SU-DHL-6 (cell line): Measurements from ENCODE around the gene OS9.

Experiments used
- H2AFZ ChIP-seq: fragments of 200-600 bp; sonication (generic); 2 replicates; pipeline ENCODE4 v1.6.1; 2014; ENCODE audit warnings: low read depth, mild to moderate bottlenecking, moderate library complexity, mixed read lengths, antibody characterized with exemption, low read length; ENCODE audit not compliant: severe bottlenecking
- H3F3A ChIP-seq: fragments of 200-600 bp; shearing (Covaris generic); 2 replicates; pipeline ENCODE4 v1.6.0; 2016; ENCODE audit warnings: antibody characterized with exemption, mild to moderate bottlenecking; ENCODE audit not compliant: insufficient read depth
- H3K27ac ChIP-seq: fragments of 200-600 bp; sonication (generic); 2 replicates; pipeline ENCODE4 v1.5.1; 2016; ENCODE audit warnings: low read depth, mild to moderate bottlenecking, low read length, moderate library complexity, mixed read lengths
- H3K27me3 ChIP-seq: fragments of 200-600 bp; sonication (generic), shearing (Covaris generic); 2 replicates; pipeline ENCODE4 v1.6.0; 2014; ENCODE audit warnings: mild to moderate bottlenecking, low read length
- H3K36me3 ChIP-seq: fragments of 200-600 bp; sonication (generic); 2 replicates; pipeline ENCODE4 v1.6.1; 2014; ENCODE audit warnings: mild to moderate bottlenecking, low read length, mixed read lengths
- H3K4me2 ChIP-seq: fragments of 300-600, 200-600 bp; shearing (Covaris generic), sonication (generic); 2 replicates; pipeline ENCODE4 v1.6.0; 2014; ENCODE audit warnings: low read length, low read depth, mild to moderate bottlenecking; ENCODE audit not compliant: poor library complexity, severe bottlenecking
- H3K4me3 ChIP-seq: fragments of 200-600 bp; sonication (generic); 2 replicates; pipeline ENCODE4 v1.5.1; 2014; ENCODE audit warnings: antibody characterized with exemption, low read length, mild to moderate bottlenecking, mixed read lengths; ENCODE audit not compliant: insufficient read depth, poor library complexity, severe bottlenecking
- H3K79me2 ChIP-seq: fragments of 200-600 bp; sonication (generic); 2 replicates; pipeline ENCODE4 v1.6.1; 2014; ENCODE audit warnings: mild to moderate bottlenecking, low read length, moderate library complexity; ENCODE audit not compliant: insufficient read depth
- H3K9ac ChIP-seq: fragments of 200-600 bp; sonication (generic); 2 replicates; pipeline ENCODE4 v1.7.0; 2014; ENCODE audit warnings: mild to moderate bottlenecking, low read length
- H3K9me2 ChIP-seq: fragments of 200-600 bp; sonication (generic); replicated peaks from 2 replicates; pipeline ENCODE4 v1.6.1; 2014; ENCODE audit warnings: low read length; ENCODE audit not compliant: insufficient read depth
- H3K9me3 ChIP-seq: fragments of 200-600 bp; sonication (generic); 2 replicates; pipeline ENCODE4 v1.6.1; 2014; ENCODE audit warnings: low read length, mixed read lengths; ENCODE audit not compliant: insufficient read depth
- H4K20me1 ChIP-seq: fragments of 200-600 bp; sonication (generic); 2 replicates; pipeline ENCODE4 v1.6.1; 2014; ENCODE audit warnings: low read depth, mild to moderate bottlenecking, antibody characterized with exemption, low read length, moderate library complexity, mixed read lengths
- EZH2phosphoT487 ChIP-seq: fragments of 200-600 bp; sonication (generic), shearing (Covaris generic); conservative IDR thresholded peaks from 2 replicates; pipeline ENCODE4 v1.6.1; 2018; ENCODE audit warnings: mild to moderate bottlenecking, antibody characterized with exemption, low read length, moderate library complexity, mixed read lengths
- TF ChIP-seq, protein P1 (sequence below): fragments of 200-600 bp; sonication (generic); IDR thresholded peaks from one replicate; pipeline ENCODE4 v1.5.1; 2017; ENCODE audit warnings: antibody characterized with exemption, mild to moderate bottlenecking, low read length, moderate library complexity; ENCODE audit not compliant: insufficient read depth, poor library complexity, severe bottlenecking

OS9 gene

DNA sequence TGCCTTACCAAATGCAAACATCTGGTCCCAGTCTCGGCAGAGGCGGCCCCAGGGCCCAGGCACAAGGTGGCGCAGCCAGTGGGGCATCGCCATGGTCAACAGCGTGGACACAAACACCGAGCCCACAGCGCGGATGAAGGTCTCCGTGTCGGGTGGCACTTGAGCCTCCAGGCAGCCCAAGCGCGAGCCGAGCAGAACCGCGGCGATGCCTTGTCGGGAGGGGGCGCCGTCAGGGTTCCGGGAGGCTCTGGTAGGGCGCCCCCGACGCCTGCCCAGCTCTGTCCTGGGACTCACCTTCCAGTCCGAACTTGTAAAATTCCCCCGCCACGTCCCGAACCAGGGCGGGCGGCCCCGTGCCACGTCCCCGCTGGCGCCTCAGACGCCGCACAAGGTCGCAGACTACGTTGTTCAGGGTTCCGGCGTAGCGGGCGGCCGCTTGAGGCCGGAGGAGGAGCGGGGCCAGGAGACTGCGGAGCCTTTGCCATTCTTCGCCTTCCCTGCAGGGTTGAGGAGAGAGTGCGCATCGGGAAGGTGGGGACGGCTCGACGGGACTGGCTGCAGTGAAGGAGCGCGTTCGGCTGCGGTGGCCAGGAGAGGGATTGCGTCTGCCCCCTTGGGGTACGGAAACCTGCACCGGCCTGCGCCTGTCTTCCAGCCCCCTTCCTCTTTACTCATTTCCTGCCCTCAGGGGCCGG lies 71.2 kb downstream of the OS9 start:
- H4K20me1 ChIP-seq = peaks cover 4% of the 10 kb centered on the region
- H3K9me3 ChIP-seq = no peaks in the 10 kb centered on the region
- no peaks in the 10 kb centered on the region for H3K79me2 ChIP-seq
- H3K36me3 ChIP-seq = no peaks in the 10 kb centered on the region
- H3K27ac ChIP-seq = no peak overlapping the region
- H3K4me3 ChIP-seq = peak overlapping the region; percentile 36
- TF ChIP-seq, protein P1, sequence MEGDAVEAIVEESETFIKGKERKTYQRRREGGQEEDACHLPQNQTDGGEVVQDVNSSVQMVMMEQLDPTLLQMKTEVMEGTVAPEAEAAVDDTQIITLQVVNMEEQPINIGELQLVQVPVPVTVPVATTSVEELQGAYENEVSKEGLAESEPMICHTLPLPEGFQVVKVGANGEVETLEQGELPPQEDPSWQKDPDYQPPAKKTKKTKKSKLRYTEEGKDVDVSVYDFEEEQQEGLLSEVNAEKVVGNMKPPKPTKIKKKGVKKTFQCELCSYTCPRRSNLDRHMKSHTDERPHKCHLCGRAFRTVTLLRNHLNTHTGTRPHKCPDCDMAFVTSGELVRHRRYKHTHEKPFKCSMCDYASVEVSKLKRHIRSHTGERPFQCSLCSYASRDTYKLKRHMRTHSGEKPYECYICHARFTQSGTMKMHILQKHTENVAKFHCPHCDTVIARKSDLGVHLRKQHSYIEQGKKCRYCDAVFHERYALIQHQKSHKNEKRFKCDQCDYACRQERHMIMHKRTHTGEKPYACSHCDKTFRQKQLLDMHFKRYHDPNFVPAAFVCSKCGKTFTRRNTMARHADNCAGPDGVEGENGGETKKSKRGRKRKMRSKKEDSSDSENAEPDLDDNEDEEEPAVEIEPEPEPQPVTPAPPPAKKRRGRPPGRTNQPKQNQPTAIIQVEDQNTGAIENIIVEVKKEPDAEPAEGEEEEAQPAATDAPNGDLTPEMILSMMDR = peak; percentile 41
- 0 out of 2 replicates have a peak, but pooled peaks have one; percentile 45 for TF ChIP-seq EZH2phosphoT487
- H3F3A ChIP-seq = no peaks in the 10 kb centered on the region
- peak overlapping the region; percentile 52 for H3K4me2 ChIP-seq
- no peaks in the 10 kb centered on the region for H3K9me2 ChIP-seq
- peak overlapping the region; percentile 76 for H2AFZ ChIP-seq
- peak overlapping the region; percentile 36 for H3K9ac ChIP-seq
- no peaks in the 10 kb centered on the region for H3K27me3 ChIP-seq

DNA sequence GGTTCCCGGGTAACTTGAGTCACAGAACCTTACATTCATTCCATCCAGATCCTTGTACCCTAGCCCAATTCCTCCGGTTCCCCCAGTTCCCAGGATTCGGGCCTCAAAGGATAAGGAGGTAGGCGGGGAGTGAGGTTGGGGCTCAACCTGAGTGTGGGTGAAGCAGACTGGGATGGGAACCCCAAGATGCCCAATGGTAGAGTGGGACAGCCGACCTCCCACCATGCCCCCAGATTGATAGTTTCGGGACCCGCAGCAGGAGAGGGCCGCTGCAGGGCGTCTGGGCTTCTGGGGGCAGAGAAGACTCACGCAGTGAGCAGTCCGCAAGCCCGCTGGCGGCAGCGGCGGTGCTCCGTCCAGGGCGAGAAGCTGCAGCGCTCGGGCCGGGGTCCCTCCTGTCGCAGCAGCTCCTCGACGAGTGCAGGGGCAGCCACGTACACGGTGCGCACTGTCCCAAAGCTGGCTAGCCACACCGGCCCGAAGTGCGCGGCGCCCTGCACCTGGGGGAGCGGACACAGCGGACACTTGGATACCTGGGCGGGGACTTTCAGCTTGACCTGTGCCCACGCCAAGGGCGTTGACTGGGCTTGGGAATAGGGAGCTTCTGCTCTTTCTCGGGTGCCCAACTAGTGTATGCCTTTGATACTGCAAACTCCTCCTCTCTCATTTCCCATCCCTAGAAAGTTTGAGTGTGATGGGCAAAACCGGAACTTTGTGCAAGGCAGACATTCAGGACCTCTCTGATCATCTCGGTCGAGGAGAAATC lies 71.9 kb downstream of the OS9 start:
- Histone ChIP-seq H2AFZ (no peak overlapping the region), H3F3A (no peaks in the 10 kb centered on the region), H3K9me2 (no peaks in the 10 kb centered on the region), H3K9me3 (no peaks in the 10 kb centered on the region), H3K4me3 (no peak overlapping the region), H3K9ac (peak overlapping the region; percentile 36; the same call in 1 of the 2 replicates), H3K27me3 (no peaks in the 10 kb centered on the region), H3K79me2 (no peaks in the 10 kb centered on the region), H4K20me1 (no peaks in the 10 kb centered on the region), H3K4me2 (peak overlapping the region; percentile 52), H3K36me3 (no peaks in the 10 kb centered on the region), H3K27ac (no peak overlapping the region)
- no peak for TF ChIP-seq EZH2phosphoT487
- TF ChIP-seq, protein P1 = no peak

GRCh38 chr12:57766464-57767304 lies 72.8 kb downstream of the OS9 start, which contains the start of gene CYP27B1:
CYP27B1 (minus strand) TSS chr12:57767078; CDS start chr12:57767041, 37 bp downstream.
- Histone ChIP-seq H3K9ac (no peak within 1 kb of the TSS), H3K36me3 (no peaks in the 10 kb centered on the region), H3K27ac (no peak within 1 kb of the TSS)

More at GRCh38 chr12:57766464-57767304, 72.8 kb downstream of the OS9 start, which contains the start of gene CYP27B1:
- TF ChIP-seq EZH2phosphoT487 = no peak
- TF ChIP-seq, protein P1 = no peak
- no peaks in the 10 kb centered on the region for H3K9me2 ChIP-seq
- no peak within 1 kb of the TSS for H3K4me3 ChIP-seq
- H3K79me2 ChIP-seq = no peaks in the 10 kb centered on the region
- H3K9me3 ChIP-seq = no peaks in the 10 kb centered on the region
- H3K27me3 ChIP-seq = no peaks in the 10 kb centered on the region
- no peak within 1 kb of the TSS for H2AFZ ChIP-seq
- H3F3A ChIP-seq = no peaks in the 10 kb centered on the region
- H4K20me1 ChIP-seq = no peaks in the 10 kb centered on the region
- no peak within 1 kb of the TSS for H3K4me2 ChIP-seq
